NB4 (cell line): Measurements from ENCODE around the gene ITLN1.
"Not testable (repeated sequence)": the region's sequence is repeated elsewhere in the genome, so short reads cannot be mapped to it uniquely, and the experiment has no call there.

Source experiments
- DNase-seq: peaks from one replicate; pipeline ENCODE4 v3.0.0; 2010; ENCODE audit warnings: low read depth
- H3K4me3 ChIP-seq: one replicate; pipeline ENCODE4 v1.5.1; 2011; ENCODE audit warnings: mild to moderate bottlenecking, low read depth, low read length, moderate library complexity
- MYC ChIP-seq: IDR thresholded peaks from 2 replicates; pipeline ENCODE4 v1.6.1; 2011; ENCODE audit warnings: low read depth, low read length
- POLR2A ChIP-seq: IDR thresholded peaks from 2 replicates; pipeline ENCODE4 v1.6.1; 2011; ENCODE audit warnings: mild to moderate bottlenecking; ENCODE audit not compliant: insufficient read length; ENCODE audit errors: extremely low read depth
- TF ChIP-seq, protein P1 (sequence below): IDR thresholded peaks from one replicate; pipeline ENCODE4 v1.5.1; 2012; ENCODE audit warnings: low read depth, low read length
- TF ChIP-seq, protein P2 (sequence below): IDR thresholded peaks from 2 replicates; pipeline ENCODE4 v1.6.1; 2011; ENCODE audit warnings: low read depth, low read length

The ITLN1 gene

GRCh38 chr1:160904783-160905616, 20.0 kb upstream of the ITLN1 start:
- H3K4me3 ChIP-seq: no peak overlapping the region
- no peak for DNase-seq
- no peak for TF ChIP-seq POLR2A
- TF ChIP-seq, protein P1, sequence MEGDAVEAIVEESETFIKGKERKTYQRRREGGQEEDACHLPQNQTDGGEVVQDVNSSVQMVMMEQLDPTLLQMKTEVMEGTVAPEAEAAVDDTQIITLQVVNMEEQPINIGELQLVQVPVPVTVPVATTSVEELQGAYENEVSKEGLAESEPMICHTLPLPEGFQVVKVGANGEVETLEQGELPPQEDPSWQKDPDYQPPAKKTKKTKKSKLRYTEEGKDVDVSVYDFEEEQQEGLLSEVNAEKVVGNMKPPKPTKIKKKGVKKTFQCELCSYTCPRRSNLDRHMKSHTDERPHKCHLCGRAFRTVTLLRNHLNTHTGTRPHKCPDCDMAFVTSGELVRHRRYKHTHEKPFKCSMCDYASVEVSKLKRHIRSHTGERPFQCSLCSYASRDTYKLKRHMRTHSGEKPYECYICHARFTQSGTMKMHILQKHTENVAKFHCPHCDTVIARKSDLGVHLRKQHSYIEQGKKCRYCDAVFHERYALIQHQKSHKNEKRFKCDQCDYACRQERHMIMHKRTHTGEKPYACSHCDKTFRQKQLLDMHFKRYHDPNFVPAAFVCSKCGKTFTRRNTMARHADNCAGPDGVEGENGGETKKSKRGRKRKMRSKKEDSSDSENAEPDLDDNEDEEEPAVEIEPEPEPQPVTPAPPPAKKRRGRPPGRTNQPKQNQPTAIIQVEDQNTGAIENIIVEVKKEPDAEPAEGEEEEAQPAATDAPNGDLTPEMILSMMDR: no peak
- TF ChIP-seq MYC: no peak
- TF ChIP-seq, protein P2, sequence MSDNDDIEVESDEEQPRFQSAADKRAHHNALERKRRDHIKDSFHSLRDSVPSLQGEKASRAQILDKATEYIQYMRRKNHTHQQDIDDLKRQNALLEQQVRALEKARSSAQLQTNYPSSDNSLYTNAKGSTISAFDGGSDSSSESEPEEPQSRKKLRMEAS: no peak

DNA sequence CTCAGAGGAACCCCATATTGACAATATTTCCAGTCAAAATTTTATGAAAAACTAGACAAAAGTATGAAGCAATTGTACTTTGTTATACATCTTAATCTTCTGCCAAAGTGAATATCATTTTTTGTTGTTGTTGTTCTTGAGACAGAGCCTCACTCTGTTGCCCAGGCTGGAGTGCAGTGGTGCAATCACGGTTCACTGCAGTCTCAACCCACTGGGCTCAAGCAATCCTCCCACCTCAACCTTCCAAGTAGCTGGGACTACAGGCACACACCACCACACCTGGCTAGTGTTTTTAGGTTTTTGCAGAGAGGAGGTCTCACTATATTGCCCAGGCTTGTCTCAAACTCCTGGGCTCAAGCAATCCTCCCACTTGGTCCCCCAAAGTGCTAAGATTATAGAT, 17.3 kb upstream of the ITLN1 start:
- H3K4me3 ChIP-seq, DNase-seq: not testable (repeated sequence)

- H3K4me3 ChIP-seq: no peak overlapping the region
- DNase-seq: no peak
- TF ChIP-seq MYC: no peak
- TF ChIP-seq, protein P2: no peak
- TF ChIP-seq POLR2A: no peak
- TF ChIP-seq, protein P1: no peak
These were observed 16.8 kb upstream of the ITLN1 start for GRCh38 chr1:160901768-160902167.

DNA sequence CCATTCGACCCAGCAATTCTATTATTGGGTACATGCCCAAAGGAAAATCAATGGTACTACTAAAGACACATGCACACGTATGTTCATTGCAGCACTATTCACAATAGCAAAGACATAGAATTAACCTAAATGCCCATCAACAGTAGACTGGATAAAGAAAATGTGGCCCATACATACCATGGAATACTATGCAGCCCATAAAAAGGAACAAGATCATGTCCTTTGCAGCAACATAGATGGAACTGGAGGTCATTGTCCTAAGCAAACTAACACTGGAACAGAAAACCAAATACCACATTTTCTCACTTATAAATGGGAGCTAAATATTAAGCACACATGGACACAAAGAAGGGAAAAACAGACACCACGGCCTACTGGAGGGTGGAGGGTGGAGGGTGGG, 15.7 kb upstream of the ITLN1 start:
- not testable (repeated sequence) for DNase-seq, H3K4me3 ChIP-seq

GRCh38 chr1:160894368-160895135, 9.6 kb upstream of the ITLN1 start:
- not testable (repeated sequence) for H3K4me3 ChIP-seq

GRCh38 chr1:160891474-160891873, 6.5 kb upstream of the ITLN1 start:
- no peak for DNase-seq
- TF ChIP-seq, protein P2: no peak
- TF ChIP-seq POLR2A: no peak
- TF ChIP-seq, protein P1: no peak
- no peak for TF ChIP-seq MYC
- no peak overlapping the region for H3K4me3 ChIP-seq

More at GRCh38 chr1:160894368-160895135, 9.6 kb upstream of the ITLN1 start:
- DNase-seq: not testable (repeated sequence)

DNA sequence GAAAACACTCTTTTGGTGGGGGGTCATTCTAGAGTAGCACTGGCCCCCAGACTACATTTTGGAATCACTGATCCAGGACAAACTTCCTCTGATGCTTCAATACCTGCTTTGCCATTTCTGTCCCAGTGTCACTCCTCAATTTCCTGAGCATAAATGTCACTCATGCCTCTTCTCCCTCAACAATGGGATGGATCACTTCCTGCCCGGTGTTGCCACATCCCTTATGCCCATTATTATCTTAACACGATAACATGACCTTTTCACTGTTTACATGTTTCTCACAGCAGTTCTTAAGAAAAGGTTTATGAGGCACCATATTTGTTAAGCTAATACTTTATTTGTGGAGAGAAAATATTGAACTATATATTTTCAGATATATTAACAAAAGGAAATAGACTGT, 3.9 kb upstream of the ITLN1 start:
- H3K4me3 ChIP-seq: no peak overlapping the region
- TF ChIP-seq MYC (no peak), POLR2A (no peak)
- TF ChIP-seq, protein P2: no peak
- TF ChIP-seq, protein P1: no peak
- DNase-seq: no peak
